ENCODE data around the gene LIN7A.

LIN7A gene

GRCh38 chr12:80939231-80939950, 1.7 kb upstream of the LIN7A start:
- no peaks in the 10 kb centered on the region for H3K27me3 ChIP-seq (ENCODE audit: insufficient read depth, low read length, poor library complexity)
- no peaks in the 10 kb centered on the region for H3K79me2 ChIP-seq (ENCODE audit: insufficient read depth, low read length)
- no peaks in the 10 kb centered on the region for H4K20me1 ChIP-seq (ENCODE audit: insufficient read depth, low read length)
- TF ChIP-seq CTCF (IDR thresholded peaks at IDR 0.05; ENCODE audit: borderline replicate concordance, extremely low read depth, low read length, poor library complexity, severe bottlenecking), result no peak
- TF ChIP-seq EZH2 (IDR thresholded peaks at IDR 0.05; ENCODE audit: borderline replicate concordance, low read depth, low read length, severe bottlenecking), result no peak
- no peak overlapping the region for H3K9ac ChIP-seq (ENCODE audit: low read depth, low read length)
- no peak overlapping the region for H3K27ac ChIP-seq (ENCODE audit: low read length)
- no peak overlapping the region for H2AFZ ChIP-seq (ENCODE audit: low read depth, low read length)
- no peak overlapping the region for H3K4me2 ChIP-seq (ENCODE audit: insufficient read depth, low read length)
- DNase-seq (no peak), ATAC-seq (ENCODE audit: insufficient read depth, low read depth) (no peak)
- H3K36me3 ChIP-seq (ENCODE audit: insufficient read depth, low read length), result no peaks in the 10 kb centered on the region
- H3K4me3 ChIP-seq (ENCODE audit: low read depth in 1 of 2, low read length in 2 of 2), result no peak overlapping the region
- H3K9me3 ChIP-seq (ENCODE audit: insufficient read depth, low read length, severe bottlenecking), result no peaks in the 10 kb centered on the region
- no peaks in the 10 kb centered on the region for H3K4me1 ChIP-seq (ENCODE audit: insufficient read depth, low read length)

DNA sequence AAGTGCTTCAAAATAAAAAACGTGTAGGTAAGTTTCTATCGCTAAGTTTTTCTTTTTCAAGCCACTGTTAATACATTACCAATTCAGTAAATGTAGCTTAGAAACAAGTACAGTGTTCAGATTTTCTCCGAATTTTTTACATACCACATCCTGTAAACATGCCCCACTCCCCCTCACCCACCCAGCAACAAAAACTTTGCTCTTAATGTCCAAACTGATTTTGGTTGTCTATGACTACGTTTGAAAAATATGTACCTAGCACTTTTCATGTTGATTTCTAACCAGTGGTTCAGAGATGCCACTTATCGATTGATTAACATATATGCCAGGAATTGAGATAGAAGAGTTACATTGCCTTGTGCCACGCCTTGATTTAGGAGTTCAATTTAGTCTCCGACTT, 663 bp upstream of the LIN7A start:
- no peaks in the 10 kb centered on the region for H3K4me1 ChIP-seq (ENCODE audit: insufficient read depth, low read length)
- no peak overlapping the region for H3K4me3 ChIP-seq (ENCODE audit: low read depth in 1 of 2, low read length in 2 of 2)
- H3K79me2 ChIP-seq (ENCODE audit: insufficient read depth, low read length), result no peaks in the 10 kb centered on the region
- no peak overlapping the region for H3K27ac ChIP-seq (ENCODE audit: low read length)
- no peaks in the 10 kb centered on the region for H3K36me3 ChIP-seq (ENCODE audit: insufficient read depth, low read length)
- H3K9ac ChIP-seq (ENCODE audit: low read depth, low read length), result no peak overlapping the region
- H3K27me3 ChIP-seq (ENCODE audit: insufficient read depth, low read length, poor library complexity), result no peaks in the 10 kb centered on the region
- no peak for DNase-seq
- no peak for TF ChIP-seq EZH2 (IDR thresholded peaks at IDR 0.05; ENCODE audit: borderline replicate concordance, low read depth, low read length, severe bottlenecking)
- TF ChIP-seq CTCF (IDR thresholded peaks at IDR 0.05; ENCODE audit: borderline replicate concordance, extremely low read depth, low read length, poor library complexity, severe bottlenecking), result no peak
- H2AFZ ChIP-seq (ENCODE audit: low read depth, low read length), result no peak overlapping the region
- no peak for ATAC-seq (ENCODE audit: insufficient read depth, low read depth)
- no peaks in the 10 kb centered on the region for H3K9me3 ChIP-seq (ENCODE audit: insufficient read depth, low read length, severe bottlenecking)
- no peaks in the 10 kb centered on the region for H4K20me1 ChIP-seq (ENCODE audit: insufficient read depth, low read length)
- no peak overlapping the region for H3K4me2 ChIP-seq (ENCODE audit: insufficient read depth, low read length)

GRCh38 chr12:80936642-80937390, 918 bp downstream of the LIN7A start:
- Histone ChIP-seq H3K27me3 (ENCODE audit: insufficient read depth, low read length, poor library complexity) (no peaks in the 10 kb centered on the region), H3K9me3 (ENCODE audit: insufficient read depth, low read length, severe bottlenecking) (no peaks in the 10 kb centered on the region), H3K4me3 (ENCODE audit: low read depth in 1 of 2, low read length in 2 of 2) (no peak overlapping the region), H4K20me1 (ENCODE audit: insufficient read depth, low read length) (no peaks in the 10 kb centered on the region), H2AFZ (ENCODE audit: low read depth, low read length) (no peak overlapping the region), H3K4me2 (ENCODE audit: insufficient read depth, low read length) (no peak overlapping the region), H3K36me3 (ENCODE audit: insufficient read depth, low read length) (no peaks in the 10 kb centered on the region), H3K79me2 (ENCODE audit: insufficient read depth, low read length) (no peaks in the 10 kb centered on the region), H3K27ac (ENCODE audit: low read length) (no peak overlapping the region), H3K4me1 (ENCODE audit: insufficient read depth, low read length) (no peaks in the 10 kb centered on the region), H3K9ac (ENCODE audit: low read depth, low read length) (no peak overlapping the region)
- DNase-seq, result no peak
- no peak for TF ChIP-seq EZH2 (IDR thresholded peaks at IDR 0.05; ENCODE audit: borderline replicate concordance, low read depth, low read length, severe bottlenecking)
- no peak for TF ChIP-seq CTCF (IDR thresholded peaks at IDR 0.05; ENCODE audit: borderline replicate concordance, extremely low read depth, low read length, poor library complexity, severe bottlenecking)
- ATAC-seq (ENCODE audit: insufficient read depth, low read depth), result no peak
